Vagina (tissue), 2 donors: ENCODE measurements around the gene AGBL1.

Source experiments
- POLR2A ChIP-seq, 2 donors: fragments of 450-650 bp; IDR thresholded peaks; one replicate each; pipeline ENCODE4 v1.6.1; 2017; ENCODE audit warnings: antibody characterized with exemption in 2 of 2, mild to moderate bottlenecking in 2 of 2, moderate library complexity in 2 of 2
- POLR2AphosphoS5 ChIP-seq, 2 donors: sonication (generic); formaldehyde crosslinking; IDR thresholded peaks; one replicate each; pipeline ENCODE4 v1.9.0; 2017; ENCODE audit warnings: antibody characterized with exemption in 2 of 2, mild to moderate bottlenecking in 2 of 2, low read depth in 1 of 2; ENCODE audit not compliant: insufficient read depth in 1 of 2
- TF ChIP-seq, protein P1 (sequence below), 3 experiments: fragments of 450-650 bp in 2 of 3; fragments of 200-600 bp in 1 of 3; sonication (generic) in 1 of 3; IDR thresholded peaks; one replicate each; pipeline ENCODE4 v1.5.1; 2017 to 2019; ENCODE audit warnings: antibody characterized with exemption in 3 of 3, mild to moderate bottlenecking in 2 of 3, moderate library complexity in 2 of 3

DNA sequence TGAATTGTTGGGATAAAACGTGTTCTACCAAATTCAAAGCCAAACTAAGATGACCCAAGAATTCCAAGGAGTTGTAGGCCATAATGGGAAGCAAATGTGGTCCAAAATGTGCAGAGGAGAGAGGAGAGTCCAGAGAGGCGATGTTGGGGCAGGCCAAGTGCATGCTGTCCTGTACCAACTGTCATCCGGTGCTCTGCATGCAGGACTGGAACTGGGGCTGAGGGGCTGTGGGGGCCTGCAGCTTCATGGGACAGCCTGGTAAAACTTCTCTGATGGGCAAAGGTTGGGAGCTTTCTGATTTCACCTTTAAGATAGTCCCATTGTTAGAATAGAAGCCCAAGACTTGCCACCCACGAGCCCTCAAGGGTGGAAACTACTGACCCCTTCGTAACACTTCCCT lies 831.4 kb downstream of the AGBL1 start:
- TF ChIP-seq, protein P1, sequence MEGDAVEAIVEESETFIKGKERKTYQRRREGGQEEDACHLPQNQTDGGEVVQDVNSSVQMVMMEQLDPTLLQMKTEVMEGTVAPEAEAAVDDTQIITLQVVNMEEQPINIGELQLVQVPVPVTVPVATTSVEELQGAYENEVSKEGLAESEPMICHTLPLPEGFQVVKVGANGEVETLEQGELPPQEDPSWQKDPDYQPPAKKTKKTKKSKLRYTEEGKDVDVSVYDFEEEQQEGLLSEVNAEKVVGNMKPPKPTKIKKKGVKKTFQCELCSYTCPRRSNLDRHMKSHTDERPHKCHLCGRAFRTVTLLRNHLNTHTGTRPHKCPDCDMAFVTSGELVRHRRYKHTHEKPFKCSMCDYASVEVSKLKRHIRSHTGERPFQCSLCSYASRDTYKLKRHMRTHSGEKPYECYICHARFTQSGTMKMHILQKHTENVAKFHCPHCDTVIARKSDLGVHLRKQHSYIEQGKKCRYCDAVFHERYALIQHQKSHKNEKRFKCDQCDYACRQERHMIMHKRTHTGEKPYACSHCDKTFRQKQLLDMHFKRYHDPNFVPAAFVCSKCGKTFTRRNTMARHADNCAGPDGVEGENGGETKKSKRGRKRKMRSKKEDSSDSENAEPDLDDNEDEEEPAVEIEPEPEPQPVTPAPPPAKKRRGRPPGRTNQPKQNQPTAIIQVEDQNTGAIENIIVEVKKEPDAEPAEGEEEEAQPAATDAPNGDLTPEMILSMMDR (IDR thresholded peaks at IDR 0.05), result no peak
- TF ChIP-seq POLR2AphosphoS5 (IDR thresholded peaks at IDR 0.05; ENCODE audit: insufficient read depth in 1 of 2, low read depth in 1 of 2), result no peak
- TF ChIP-seq POLR2A (IDR thresholded peaks at IDR 0.05), result no peak
